ENCODE measurements around the gene TIMM10B. TPM values are rescaled to one million over a fixed set of nuclear protein-coding genes. Genes with fewer than 3 reads are reported as not detected.

Gene TIMM10B
- total and polyA plus RNA-seq, 2 donors (not counting 1 experiment from before 2014, with no cell fraction given) = 40.9 to 47.4 TPM

GRCh38 chr11:6531267-6531752 is 50.0 kb downstream of the TIMM10B start:
- TF ChIP-seq EZH2 (IDR thresholded peaks at IDR 0.05; ENCODE audit: low read length, missing control alignments) = no peak
- TF ChIP-seq CTCF (conservative IDR thresholded peaks at IDR 0.05 in 1 of 2, IDR thresholded peaks at IDR 0.05 in 1 of 2; ENCODE audit: low read depth in 1 of 2, low read length in 2 of 2) = peak; percentile 89
- Histone ChIP-seq H3K9ac (ENCODE audit: insufficient read depth, low read length) (no peak overlapping the region), H3K4me3 (replicated peaks in 1 of 4; ENCODE audit: control extremely low read depth in 1 of 4, insufficient read depth in 1 of 4, low read depth in 3 of 4, low read length in 4 of 4) (no peak overlapping the region), H3K27me3 (ENCODE audit: control insufficient read depth, insufficient read depth, low read length) (no peaks in the 10 kb centered on the region), H2AFZ (ENCODE audit: low read length) (no peak overlapping the region), H3K27ac (ENCODE audit: insufficient read depth, low read length) (no peak overlapping the region), H3K4me1 (ENCODE audit: control insufficient read depth, extremely low read depth, insufficient read depth, low read length) (no peaks in the 10 kb centered on the region), H4K20me1 (ENCODE audit: control insufficient read depth, extremely low read depth, insufficient read depth, low read length) (no peaks in the 10 kb centered on the region), H3K9me3 (ENCODE audit: control insufficient read depth, insufficient read depth, low read depth, low read length) (no peaks in the 10 kb centered on the region), H3K36me3 (ENCODE audit: control insufficient read depth, insufficient read depth, low read length) (peaks cover 1% of the 10 kb centered on the region), H3K79me2 (ENCODE audit: control insufficient read depth, insufficient read depth, low read length) (no peaks in the 10 kb centered on the region), H3K4me2 (ENCODE audit: extremely low read depth, insufficient read depth, low read length) (no peak overlapping the region)
- peak; percentile 16 to 59 for DNase-seq (ENCODE audit: low read depth in 2 of 2)

Other genes with a start within 250 kb of the TIMM10B start
- gene FHIP1B, start 246.9 kb upstream of the TIMM10B start, total RNA-seq = 6.9 and 15.4 TPM in 2 replicates
- gene FHIP1B, start 246.9 kb upstream of the TIMM10B start, polyA plus RNA-seq = 9.2 and 10.3 TPM in 2 replicates
- gene CNGA4, start 242.4 kb upstream of the TIMM10B start, total RNA-seq = 0.17 TPM in 1 of 2 replicates, not detected in the other
- 0.06 TPM in 1 of 2 replicates, not detected in the other for gene CNGA4, start 242.4 kb upstream of the TIMM10B start, polyA plus RNA-seq
- not detected in 2 replicates for gene CCKBR, start 221.7 kb upstream of the TIMM10B start, total RNA-seq
- not detected in 2 replicates for gene CCKBR, start 221.7 kb upstream of the TIMM10B start, polyA plus RNA-seq
- gene CAVIN3, start 161.0 kb upstream of the TIMM10B start, total RNA-seq = 87.9 and 92.5 TPM in 2 replicates
- 50.9 and 81.0 TPM in 2 replicates for gene CAVIN3, start 161.0 kb upstream of the TIMM10B start, polyA plus RNA-seq
- gene SMPD1, start 91.0 kb upstream of the TIMM10B start, total RNA-seq = 33.9 and 52.2 TPM in 2 replicates
- 74.9 and 97.9 TPM in 2 replicates for gene SMPD1, start 91.0 kb upstream of the TIMM10B start, polyA plus RNA-seq
- 56.2 and 73.7 TPM in 2 replicates for gene APBB1, start 62.4 kb upstream of the TIMM10B start, total RNA-seq
- gene APBB1, start 62.4 kb upstream of the TIMM10B start, polyA plus RNA-seq = 33.5 and 39.1 TPM in 2 replicates
- gene HPX, start 40.5 kb upstream of the TIMM10B start, total RNA-seq = 0.26 and 0.83 TPM in 2 replicates
- gene HPX, start 40.5 kb upstream of the TIMM10B start, polyA plus RNA-seq = 0.18 and 0.28 TPM in 2 replicates
- 24.1 and 29.7 TPM in 2 replicates for gene TRIM3, start 7.6 kb upstream of the TIMM10B start, total RNA-seq
- 11.4 and 11.8 TPM in 2 replicates for gene TRIM3, start 7.6 kb upstream of the TIMM10B start, polyA plus RNA-seq
- gene ARFIP2, start 170 bp upstream of the TIMM10B start, total RNA-seq = 34.9 and 47.6 TPM in 2 replicates
- gene ARFIP2, start 170 bp upstream of the TIMM10B start, polyA plus RNA-seq = 72.4 and 75.5 TPM in 2 replicates
- gene DNHD1, start 15.8 kb downstream of the TIMM10B start, total RNA-seq = 7.2 and 14.7 TPM in 2 replicates
- 2.2 and 2.6 TPM in 2 replicates for gene DNHD1, start 15.8 kb downstream of the TIMM10B start, polyA plus RNA-seq
- gene RRP8, start 122.1 kb downstream of the TIMM10B start, total RNA-seq = 9.2 and 12.1 TPM in 2 replicates
- gene RRP8, start 122.1 kb downstream of the TIMM10B start, polyA plus RNA-seq = 12.6 and 13.2 TPM in 2 replicates
- 136 and 176 TPM in 2 replicates for gene ILK, start 122.3 kb downstream of the TIMM10B start, total RNA-seq
- gene ILK, start 122.3 kb downstream of the TIMM10B start, polyA plus RNA-seq = 420 and 461 TPM in 2 replicates
- gene TAF10, start 130.7 kb downstream of the TIMM10B start, total RNA-seq = 61.9 and 77.8 TPM in 2 replicates
- gene TAF10, start 130.7 kb downstream of the TIMM10B start, polyA plus RNA-seq = 142 and 176 TPM in 2 replicates
- gene TPP1, start 137.9 kb downstream of the TIMM10B start, total RNA-seq = 93.7 and 127 TPM in 2 replicates
- 136 and 195 TPM in 2 replicates for gene TPP1, start 137.9 kb downstream of the TIMM10B start, polyA plus RNA-seq
- gene DCHS1, start 174.3 kb downstream of the TIMM10B start, total RNA-seq = 11.0 and 23.9 TPM in 2 replicates
- gene DCHS1, start 174.3 kb downstream of the TIMM10B start, polyA plus RNA-seq = 0.92 and 5.0 TPM in 2 replicates
- gene MRPL17, start 201.8 kb downstream of the TIMM10B start, total RNA-seq = 44.9 and 53.2 TPM in 2 replicates
- gene MRPL17, start 201.8 kb downstream of the TIMM10B start, polyA plus RNA-seq = 44.4 and 73.0 TPM in 2 replicates

Measured in fibroblast of lung (primary cell).